Peyer's patch (tissue), 4 donors: ENCODE results near the gene RPA1. TPM values are rescaled to one million over a fixed set of nuclear protein-coding genes. Genes with fewer than 3 reads are reported as not detected.

Source experiments
- DNase-seq, 3 donors: peaks; one replicate each; pipeline ENCODE4 v3.0.0-alpha.2; 2017 to 2019
- H3K27ac ChIP-seq, 4 donors: fragments of 200-600 bp; sonication (generic); one replicate each; pipeline ENCODE4 v1.5.1; 2016 to 2019
- H3K27me3 ChIP-seq, 2 donors: fragments of 200-600 bp; sonication (generic); one replicate each; pipeline ENCODE4 v1.5.1; 2019
- H3K36me3 ChIP-seq, 3 donors: fragments of 200-600 bp; sonication (generic); one replicate each; pipeline ENCODE4 v1.5.1; 2016 to 2019
- H3K4me1 ChIP-seq, 4 donors: fragments of 200-600 bp; sonication (generic); one replicate each; pipeline ENCODE4 v1.5.1; 2016 to 2019
- H3K4me3 ChIP-seq, 4 donors: fragments of 200-600 bp; sonication (generic); 1 replicate in 3 of 4; 2 replicates in 1 of 4; pipeline ENCODE4 v1.5.1; 2016 to 2019; ENCODE audit warnings: mild to moderate bottlenecking in 1 of 4
- H3K9me3 ChIP-seq, 4 donors: fragments of 200-600 bp; sonication (generic); one replicate each; pipeline ENCODE4 v1.5.1; 2016 to 2019; ENCODE audit warnings: mild to moderate bottlenecking in 1 of 4
- POLR2A ChIP-seq, 2 donors: fragments of 450-650 bp; IDR thresholded peaks; one replicate each; pipeline ENCODE4 v1.5.1; 2017; ENCODE audit warnings: antibody characterized with exemption in 2 of 2, mild to moderate bottlenecking in 2 of 2, moderate library complexity in 2 of 2
- total RNA-seq, 4 donors: library from RNA; depleted of rRNA; stranded (reverse); fragments of >200 nt; gene quantifications; one replicate each; pipeline ENCODE4 v1.1.0, GENCODE V29; 2016
- TF ChIP-seq, protein P1 (sequence below), 6 experiments: fragments of 450-650 bp in 4 of 6; fragments of 200-600 bp in 2 of 6; sonication (generic) in 1 of 6; IDR thresholded peaks; one replicate each; pipeline ENCODE4 v1.5.1; 2017 to 2019; ENCODE audit warnings: antibody characterized with exemption in 6 of 6, mild to moderate bottlenecking in 3 of 6, moderate library complexity in 1 of 6

The RPA1 gene
- total RNA-seq, 4 donors from 2014 or later: 17.2 to 32.2 (median 26.0) TPM

DNA sequence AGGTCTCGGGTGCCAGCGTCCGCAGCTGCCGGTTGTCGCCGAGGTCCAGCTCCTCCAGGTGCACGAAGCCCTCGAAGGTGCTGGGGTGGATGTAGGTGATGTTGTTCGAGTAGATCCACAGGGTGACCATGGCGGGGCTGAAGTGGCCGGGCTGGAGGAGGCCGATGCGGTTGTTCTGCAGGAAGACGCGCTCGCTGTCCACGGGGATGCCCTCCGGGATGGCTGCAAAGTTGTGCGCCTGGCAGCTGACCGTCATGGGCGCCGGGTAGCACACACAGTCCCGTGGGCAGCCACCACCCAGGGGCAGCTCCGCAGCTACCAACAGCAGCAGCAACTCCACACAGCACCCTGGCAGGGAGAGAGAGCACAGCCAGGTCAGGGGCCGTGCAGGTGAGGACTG lies 107.7 kb downstream of the RPA1 start:
- no peak for TF ChIP-seq POLR2A (IDR thresholded peaks at IDR 0.05)
- TF ChIP-seq, protein P1, sequence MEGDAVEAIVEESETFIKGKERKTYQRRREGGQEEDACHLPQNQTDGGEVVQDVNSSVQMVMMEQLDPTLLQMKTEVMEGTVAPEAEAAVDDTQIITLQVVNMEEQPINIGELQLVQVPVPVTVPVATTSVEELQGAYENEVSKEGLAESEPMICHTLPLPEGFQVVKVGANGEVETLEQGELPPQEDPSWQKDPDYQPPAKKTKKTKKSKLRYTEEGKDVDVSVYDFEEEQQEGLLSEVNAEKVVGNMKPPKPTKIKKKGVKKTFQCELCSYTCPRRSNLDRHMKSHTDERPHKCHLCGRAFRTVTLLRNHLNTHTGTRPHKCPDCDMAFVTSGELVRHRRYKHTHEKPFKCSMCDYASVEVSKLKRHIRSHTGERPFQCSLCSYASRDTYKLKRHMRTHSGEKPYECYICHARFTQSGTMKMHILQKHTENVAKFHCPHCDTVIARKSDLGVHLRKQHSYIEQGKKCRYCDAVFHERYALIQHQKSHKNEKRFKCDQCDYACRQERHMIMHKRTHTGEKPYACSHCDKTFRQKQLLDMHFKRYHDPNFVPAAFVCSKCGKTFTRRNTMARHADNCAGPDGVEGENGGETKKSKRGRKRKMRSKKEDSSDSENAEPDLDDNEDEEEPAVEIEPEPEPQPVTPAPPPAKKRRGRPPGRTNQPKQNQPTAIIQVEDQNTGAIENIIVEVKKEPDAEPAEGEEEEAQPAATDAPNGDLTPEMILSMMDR (IDR thresholded peaks at IDR 0.05): no peak
- H3K36me3 ChIP-seq: no peaks in the 10 kb centered on the region
- H3K27ac ChIP-seq: no peak overlapping the region
- no peak for DNase-seq
- no peak overlapping the region for H3K4me3 ChIP-seq
- H3K4me1 ChIP-seq: no peaks in the 10 kb centered on the region
- no peaks in the 10 kb centered on the region for H3K27me3 ChIP-seq
- no peaks in the 10 kb centered on the region for H3K9me3 ChIP-seq

DNA sequence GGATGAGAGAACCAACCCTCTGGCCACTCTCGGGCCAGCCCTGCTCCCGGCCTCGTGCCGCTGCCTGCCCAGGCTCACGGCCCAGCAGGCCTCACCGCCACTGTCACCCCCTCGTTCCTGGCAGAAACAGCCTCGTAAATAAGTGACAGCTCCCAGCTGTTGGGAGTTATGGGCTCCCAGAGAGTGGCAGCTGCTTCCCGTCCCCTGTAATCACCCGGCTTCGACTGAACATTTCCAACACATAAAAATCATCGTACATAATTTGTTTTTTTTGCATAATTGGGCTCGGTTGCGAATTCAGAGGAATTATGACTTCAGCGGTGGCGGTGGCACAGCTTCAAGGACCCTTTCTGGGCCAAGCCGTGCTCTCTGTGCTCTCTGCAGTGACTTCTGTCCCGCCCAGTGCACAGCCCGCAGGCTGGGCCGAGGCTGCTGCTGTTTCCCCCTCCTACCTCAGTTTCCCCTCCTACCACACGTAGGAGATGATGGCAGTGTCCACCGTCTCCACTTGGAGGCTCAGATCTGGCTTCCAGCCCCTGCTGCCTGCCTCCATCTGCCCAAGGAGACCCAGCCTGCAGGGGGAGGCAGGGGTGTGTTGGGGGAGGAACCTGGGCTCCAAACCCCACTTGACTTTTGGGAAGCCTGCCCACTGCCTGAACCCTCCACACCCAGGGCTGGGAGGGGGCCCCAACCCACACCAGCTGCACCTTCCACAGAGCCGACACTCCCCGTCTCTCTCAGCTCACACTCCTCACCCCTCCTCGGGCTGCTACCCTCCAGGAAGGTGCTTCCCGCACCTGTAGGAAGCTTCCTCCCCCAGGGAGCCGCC lies 110.4 kb downstream of the RPA1 start:
- no peaks in the 10 kb centered on the region for H3K27me3 ChIP-seq
- no peaks in the 10 kb centered on the region for H3K4me1 ChIP-seq
- H3K4me3 ChIP-seq: no peak overlapping the region
- no peak for DNase-seq
- no peaks in the 10 kb centered on the region for H3K9me3 ChIP-seq
- H3K36me3 ChIP-seq: no peaks in the 10 kb centered on the region
- TF ChIP-seq, protein P1 (IDR thresholded peaks at IDR 0.05): no peak
- no peak for TF ChIP-seq POLR2A (IDR thresholded peaks at IDR 0.05)
- no peak overlapping the region for H3K27ac ChIP-seq

DNA sequence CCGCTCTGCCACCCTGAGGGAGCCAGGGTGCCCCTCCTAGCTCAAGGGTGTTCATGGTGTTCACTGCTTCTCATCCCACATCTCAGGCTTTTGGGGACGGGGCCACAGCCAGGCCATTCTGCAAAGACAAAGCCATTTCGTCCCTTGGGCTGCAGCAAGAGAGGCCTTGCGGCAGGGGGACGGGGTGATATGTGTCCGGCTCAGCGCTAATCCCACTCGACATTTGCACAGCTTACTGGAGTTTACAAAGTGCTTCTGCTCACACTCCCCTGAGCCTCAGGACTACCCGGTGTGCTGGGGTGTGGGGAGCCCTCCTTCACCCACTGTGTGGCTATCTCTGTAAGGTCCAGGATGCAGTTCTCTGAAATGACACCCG lies 111.0 kb downstream of the RPA1 start:
- Histone ChIP-seq H3K27ac (no peak overlapping the region), H3K4me1 (no peaks in the 10 kb centered on the region), H3K36me3 (no peaks in the 10 kb centered on the region), H3K9me3 (no peaks in the 10 kb centered on the region), H3K27me3 (no peaks in the 10 kb centered on the region), H3K4me3 (no peak overlapping the region)
- DNase-seq: no peak
- TF ChIP-seq, protein P1 (IDR thresholded peaks at IDR 0.05): no peak
- no peak for TF ChIP-seq POLR2A (IDR thresholded peaks at IDR 0.05)

DNA sequence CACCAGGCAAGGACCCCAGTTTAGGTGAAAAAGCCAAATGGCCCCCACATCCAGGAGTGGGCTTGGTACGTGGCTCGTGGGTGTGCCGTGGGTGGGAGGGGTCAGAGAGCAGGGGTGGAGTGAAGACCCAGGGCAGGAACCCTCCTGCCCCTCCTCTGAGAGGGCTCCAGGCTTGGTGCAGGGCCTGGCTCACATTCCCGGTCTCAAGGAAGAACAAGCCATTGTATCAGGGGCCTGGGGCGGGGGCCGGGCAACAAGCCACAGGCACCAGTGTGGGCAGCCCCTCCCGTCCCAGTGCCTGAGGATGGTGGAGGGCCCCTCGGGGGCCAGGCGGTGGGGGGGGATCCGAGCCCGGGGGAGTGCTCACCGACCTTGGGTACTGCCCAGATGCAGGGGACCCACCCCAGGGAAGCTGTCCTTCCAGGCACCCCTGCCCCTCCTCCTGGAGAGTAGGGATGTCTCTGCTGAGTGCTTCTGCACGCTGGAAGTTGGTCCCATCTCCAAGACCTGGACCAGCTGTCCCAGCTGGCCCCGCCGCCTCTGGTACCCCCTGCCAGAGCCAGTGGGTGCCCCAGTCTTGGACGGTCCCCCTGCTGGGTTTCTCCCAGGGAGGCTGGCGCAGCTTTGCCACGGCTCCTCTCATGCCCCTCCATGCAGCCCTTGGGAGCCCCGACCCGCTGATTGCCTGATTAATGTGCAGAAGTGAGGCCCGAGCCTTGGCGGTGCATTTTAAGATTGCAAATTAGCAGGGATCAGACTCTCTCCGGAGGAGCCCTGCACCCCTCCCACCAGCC lies 111.7 kb downstream of the RPA1 start:
- H3K36me3 ChIP-seq: no peaks in the 10 kb centered on the region
- H3K4me3 ChIP-seq: no peak overlapping the region
- H3K27ac ChIP-seq: no peak overlapping the region
- no peaks in the 10 kb centered on the region for H3K4me1 ChIP-seq
- TF ChIP-seq, protein P1 (IDR thresholded peaks at IDR 0.05): no peak
- no peak for TF ChIP-seq POLR2A (IDR thresholded peaks at IDR 0.05)
- no peaks in the 10 kb centered on the region for H3K27me3 ChIP-seq
- no peaks in the 10 kb centered on the region for H3K9me3 ChIP-seq
- peak in 1 of 3 donors; percentile 33 for DNase-seq

DNA sequence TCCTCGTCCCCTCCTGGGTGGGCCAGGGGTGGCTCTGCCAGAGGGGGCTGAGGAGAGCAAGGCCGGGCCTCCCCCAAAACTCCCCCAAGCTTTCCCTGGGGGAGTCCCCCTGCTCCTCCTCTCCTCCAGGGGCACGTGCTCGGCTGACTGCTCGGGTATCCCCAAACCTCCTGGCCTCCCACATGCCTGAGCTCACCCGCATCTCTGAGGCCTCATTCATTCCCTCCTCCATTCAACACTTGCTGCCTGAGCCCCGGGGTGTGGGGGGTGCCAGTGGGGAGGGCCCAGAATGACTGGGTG lies 112.2 kb downstream of the RPA1 start:
- no peak overlapping the region for H3K27ac ChIP-seq
- H3K4me1 ChIP-seq: no peaks in the 10 kb centered on the region
- no peaks in the 10 kb centered on the region for H3K27me3 ChIP-seq
- H3K36me3 ChIP-seq: no peaks in the 10 kb centered on the region
- no peak overlapping the region for H3K4me3 ChIP-seq
- H3K9me3 ChIP-seq: no peaks in the 10 kb centered on the region
- no peak for TF ChIP-seq POLR2A (IDR thresholded peaks at IDR 0.05)
- TF ChIP-seq, protein P1 (IDR thresholded peaks at IDR 0.05): no peak
- no peak for DNase-seq
